H1 (cell line): Measurements from ENCODE around the gene TRIL.

Experiments used
- CTCF ChIP-seq, 3 experiments: IDR thresholded peaks; 1 replicate in 2 of 3; 2 replicates in 1 of 3; pipeline versions ENCODE4 v1.5.1 to v1.6.1; 2011; ENCODE audit warnings: low read length in 3 of 3, mild to moderate bottlenecking in 3 of 3, inconsistent platforms in 2 of 3, low read depth in 1 of 3, moderate library complexity in 1 of 3; ENCODE audit not compliant: insufficient read depth in 1 of 3; ENCODE audit errors: control extremely low read depth in 1 of 3
- RAD21 ChIP-seq, 2 experiments: IDR thresholded peaks in 1 of 2; conservative IDR thresholded peaks in 1 of 2; 2 replicates each; pipeline ENCODE4 v1.6.1; 2011; ENCODE audit warnings: low read depth in 2 of 2, low read length in 2 of 2, improper control_type of control experiment in 1 of 2, inconsistent platforms in 1 of 2, mild to moderate bottlenecking in 1 of 2, moderate library complexity in 1 of 2

GRCh38 chr7:28988810-28989209 is 30.7 kb upstream of the TRIL start:
- no peak for TF ChIP-seq CTCF (IDR thresholded peaks at IDR 0.05; ENCODE audit: control extremely low read depth in 1 of 3, insufficient read depth in 1 of 3, low read depth in 1 of 3, low read length in 3 of 3)
- TF ChIP-seq RAD21 (IDR thresholded peaks at IDR 0.05 in 1 of 2, conservative IDR thresholded peaks at IDR 0.05 in 1 of 2; ENCODE audit: low read depth in 2 of 2, low read length in 2 of 2) = no peak
